SJSA1 (cell line): ENCODE data around the gene MTM1. TPM values are rescaled to one million over a fixed set of nuclear protein-coding genes. Genes with fewer than 3 reads are reported as not detected.

ENCODE experiments used
- DNase-seq, 2 experiments: peaks; one replicate each; pipeline ENCODE4 v3.0.0-alpha.2; 2015 to 2020; ENCODE audit warnings: low spot score in 2 of 2, low read depth in 1 of 2
- H3K27ac ChIP-seq: fragments of 250-450 bp; sonication (Bioruptor Pico); 2 replicates; pipeline ENCODE4 v1.5.1; 2020; ENCODE audit warnings: mild to moderate bottlenecking, moderate library complexity
- H3K27me3 ChIP-seq: fragments of 250-450 bp; sonication (Bioruptor Pico); replicated peaks from 2 replicates; pipeline ENCODE4 v1.5.1; 2020; ENCODE audit warnings: mild to moderate bottlenecking, moderate library complexity
- H3K36me3 ChIP-seq: fragments of 250-450 bp; sonication (Bioruptor Pico); 2 replicates; pipeline ENCODE4 v1.5.1; 2020; ENCODE audit warnings: mild to moderate bottlenecking
- H3K4me1 ChIP-seq: fragments of 250-450 bp; sonication (Bioruptor Pico); replicated peaks from 2 replicates; pipeline ENCODE4 v1.6.1; 2021; ENCODE audit warnings: mild to moderate bottlenecking
- H3K4me3 ChIP-seq: fragments of 250-450 bp; sonication (Bioruptor Pico); 2 replicates; pipeline ENCODE4 v1.5.1; 2020; ENCODE audit warnings: mild to moderate bottlenecking
- H3K9me3 ChIP-seq: fragments of 250-450 bp; sonication (Bioruptor Pico); replicated peaks from 2 replicates; pipeline ENCODE4 v1.5.1; 2020; ENCODE audit warnings: mild to moderate bottlenecking
- total RNA-seq: library from RNA; depleted of rRNA; stranded (reverse); fragments of >200 nt; shearing (Covaris generic); gene quantifications from 2 replicates; pipeline ENCODE4 v1.2.3, GENCODE V29; 2014

MTM1 gene
- total RNA-seq, 1 experiment from 2014 or later, result 12.8 TPM

GRCh38 chrX:150680974-150681373 lies 112.6 kb downstream of the MTM1 start:
- H3K9me3 ChIP-seq, result no peaks in the 10 kb centered on the region
- no peaks in the 10 kb centered on the region for H3K4me1 ChIP-seq
- H3K36me3 ChIP-seq, result no peaks in the 10 kb centered on the region
- H3K4me3 ChIP-seq, result no peak overlapping the region
- no peak for DNase-seq
- no peaks in the 10 kb centered on the region for H3K27me3 ChIP-seq
- no peak overlapping the region for H3K27ac ChIP-seq

GRCh38 chrX:150683112-150683511 lies 114.7 kb downstream of the MTM1 start:
- no peak overlapping the region for H3K27ac ChIP-seq
- no peak overlapping the region for H3K4me3 ChIP-seq
- DNase-seq, result no peak
- no peaks in the 10 kb centered on the region for H3K27me3 ChIP-seq
- no peaks in the 10 kb centered on the region for H3K9me3 ChIP-seq
- H3K4me1 ChIP-seq, result peaks cover 2% of the 10 kb centered on the region
- H3K36me3 ChIP-seq, result no peaks in the 10 kb centered on the region

- Histone ChIP-seq H3K27ac (no peak overlapping the region), H3K27me3 (no peaks in the 10 kb centered on the region), H3K4me1 (peaks cover 8% of the 10 kb centered on the region), H3K9me3 (no peaks in the 10 kb centered on the region), H3K36me3 (no peaks in the 10 kb centered on the region), H3K4me3 (no peak overlapping the region)
- peak in 1 of 2 experiments; percentile 22 for DNase-seq
Measured at GRCh38 chrX:150683536-150684146, 115.2 kb downstream of the MTM1 start.

DNA sequence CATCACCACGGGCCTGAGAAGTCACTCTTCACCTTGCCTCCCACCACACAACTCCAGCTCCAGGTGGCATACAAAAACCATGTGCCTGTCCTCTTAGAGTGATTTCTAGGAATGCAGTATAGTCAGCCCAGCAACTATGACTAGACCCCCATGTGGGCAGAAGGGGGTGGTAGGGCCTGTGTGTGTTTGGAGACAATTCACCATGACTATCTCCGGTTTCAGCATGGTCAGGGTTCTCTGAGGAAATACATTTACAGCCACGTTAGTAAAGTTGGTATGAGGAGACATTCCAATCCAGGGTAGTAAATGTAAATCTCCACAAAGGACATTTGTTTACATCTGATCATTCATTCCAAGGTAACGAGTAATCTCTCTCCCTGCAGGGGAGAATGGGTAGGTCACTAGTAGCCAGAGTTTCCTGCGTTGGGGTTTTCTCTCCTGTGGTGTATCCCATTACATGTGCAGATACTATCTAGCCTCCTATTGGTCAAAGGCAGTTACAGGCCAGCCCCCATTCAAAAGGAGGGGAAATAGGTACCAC lies 120.6 kb downstream of the MTM1 start:
- Histone ChIP-seq H3K27me3 (no peaks in the 10 kb centered on the region), H3K36me3 (no peaks in the 10 kb centered on the region), H3K9me3 (peaks cover 6% of the 10 kb centered on the region; the same call in 1 of the 2 replicates), H3K4me3 (no peak overlapping the region), H3K27ac (peak overlapping the region; percentile 81), H3K4me1 (peaks cover 26% of the 10 kb centered on the region)
- DNase-seq, result peak; percentile 80 to 89

GRCh38 chrX:150690126-150690525 lies 121.7 kb downstream of the MTM1 start:
- Histone ChIP-seq H3K4me3 (no peak overlapping the region), H3K9me3 (peaks cover 6% of the 10 kb centered on the region; the same call in 1 of the 2 replicates), H3K36me3 (no peaks in the 10 kb centered on the region), H3K4me1 (peaks cover 38% of the 10 kb centered on the region), H3K27ac (peak overlapping the region; percentile 79), H3K27me3 (no peaks in the 10 kb centered on the region)
- DNase-seq, result peak; percentile 21 to 71

GRCh38 chrX:150692296-150692695 lies 123.9 kb downstream of the MTM1 start:
- Histone ChIP-seq H3K4me3 (peak overlapping the region; percentile 47), H3K4me1 (peaks cover 38% of the 10 kb centered on the region), H3K36me3 (no peaks in the 10 kb centered on the region), H3K27me3 (no peaks in the 10 kb centered on the region), H3K9me3 (peaks cover 6% of the 10 kb centered on the region; the same call in 1 of the 2 replicates), H3K27ac (no peak overlapping the region)
- DNase-seq, result no peak

- DNase-seq, result no peak
- Histone ChIP-seq H3K36me3 (no peaks in the 10 kb centered on the region), H3K4me1 (peaks cover 36% of the 10 kb centered on the region), H3K27ac (peak within 1 kb of the TSS; percentile 89), H3K9me3 (peaks cover 6% of the 10 kb centered on the region; the same call in 1 of the 2 replicates), H3K4me3 (peak within 1 kb of the TSS; percentile 47), H3K27me3 (no peaks in the 10 kb centered on the region)
Measured at GRCh38 chrX:150692831-150693724, 124.7 kb downstream of the MTM1 start, which contains the start of gene MTMR1. Gene MTMR1, plus strand, starts transcription at chrX:150693396. Its CDS starts 135 bp downstream, at chrX:150693531.

- Histone ChIP-seq H3K9me3 (peaks cover 6% of the 10 kb centered on the region; the same call in 1 of the 2 replicates), H3K36me3 (no peaks in the 10 kb centered on the region), H3K27me3 (no peaks in the 10 kb centered on the region), H3K27ac (peak overlapping the region; percentile 89), H3K4me1 (peaks cover 28% of the 10 kb centered on the region), H3K4me3 (peak overlapping the region; percentile 47)
- DNase-seq, result peak; percentile 62
Measured at GRCh38 chrX:150693725-150694574, 125.5 kb downstream of the MTM1 start.

GRCh38 chrX:150694738-150695410 lies 126.5 kb downstream of the MTM1 start:
- Histone ChIP-seq H3K4me3 (no peak overlapping the region; the same call in 1 of the 2 replicates), H3K4me1 (peaks cover 22% of the 10 kb centered on the region), H3K27me3 (no peaks in the 10 kb centered on the region), H3K36me3 (no peaks in the 10 kb centered on the region), H3K9me3 (peaks cover 6% of the 10 kb centered on the region; the same call in 1 of the 2 replicates), H3K27ac (peak overlapping the region; percentile 89)
- no peak for DNase-seq

- H3K36me3 ChIP-seq, result no peaks in the 10 kb centered on the region
- DNase-seq, result no peak
- H3K27ac ChIP-seq, result no peak overlapping the region
- H3K9me3 ChIP-seq, result no peaks in the 10 kb centered on the region
- H3K4me3 ChIP-seq, result no peak overlapping the region
- H3K27me3 ChIP-seq, result no peaks in the 10 kb centered on the region
- H3K4me1 ChIP-seq, result peaks cover 21% of the 10 kb centered on the region
Measured at GRCh38 chrX:150696331-150696730, 127.9 kb downstream of the MTM1 start.

GRCh38 chrX:150696866-150697265 lies 128.4 kb downstream of the MTM1 start:
- no peak for DNase-seq
- Histone ChIP-seq H3K27ac (no peak overlapping the region), H3K9me3 (no peaks in the 10 kb centered on the region), H3K36me3 (no peaks in the 10 kb centered on the region; the same call in 1 of the 2 replicates), H3K4me3 (no peak overlapping the region), H3K4me1 (peaks cover 21% of the 10 kb centered on the region), H3K27me3 (no peaks in the 10 kb centered on the region)

DNA sequence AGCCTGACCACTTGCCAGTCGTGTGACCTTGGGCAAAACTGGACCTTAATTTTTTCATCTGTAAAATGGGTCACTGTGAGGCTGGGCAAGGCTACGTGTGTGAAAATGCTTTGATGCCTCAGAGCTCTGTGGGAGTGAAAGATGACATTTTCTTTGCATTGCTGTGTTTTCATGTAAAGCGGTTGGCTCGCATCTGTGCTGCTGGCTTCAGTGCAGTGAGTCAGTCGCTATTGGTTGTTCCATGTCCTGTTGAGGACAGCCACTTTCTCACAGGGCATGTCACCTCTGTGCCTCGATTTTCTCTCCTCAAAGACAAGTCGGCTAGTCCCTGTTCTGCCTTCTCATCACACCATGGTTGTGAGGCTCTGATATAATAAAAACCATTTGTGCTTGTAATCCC lies 129.2 kb downstream of the MTM1 start:
- Histone ChIP-seq H3K9me3 (no peaks in the 10 kb centered on the region), H3K4me1 (peaks cover 14% of the 10 kb centered on the region), H3K27me3 (no peaks in the 10 kb centered on the region), H3K4me3 (no peak overlapping the region), H3K27ac (no peak overlapping the region), H3K36me3 (no peaks in the 10 kb centered on the region; the same call in 1 of the 2 replicates)
- no peak for DNase-seq
